HCT116 (cell line): ENCODE results near the gene AMZ2. TPM values are rescaled to one million over a fixed set of nuclear protein-coding genes. Genes with fewer than 3 reads are reported as not detected.

Source experiments
- ATAC-seq: fragments of 200-7000 bp; cut with Tn5 transposase; 2 replicates; pipeline ENCODE4 v1.9.1; 2020; ENCODE audit warnings: mild to moderate bottlenecking, moderate library complexity
- BruUV-seq: library from RNA; stranded (reverse); fragments of 400-500 nt; replicated peaks from 2 replicates; lab custom pipeline; 2021; lab: Mats Ljungman, UMichigan
- CTCF ChIA-PET: fragments of 300-600 bp; sonication (Branson Sonifier 250); formaldehyde crosslinking; loops from one replicate; lab custom pipeline; 2021; ENCODE audit warnings: antibody characterized with exemption; lab: Charles Lee
- POLR2A ChIA-PET: fragments of 300-600, 350-600 bp; sonication (Branson Sonifier 250); formaldehyde crosslinking; loops from one replicate; lab custom pipeline; 2021; ENCODE audit warnings: antibody characterized with exemption; lab: Charles Lee
- RAD21 ChIA-PET, 2 experiments: fragments of 300-600 bp; sonication (Branson Sonifier 250); formaldehyde crosslinking; loops; one replicate each; lab custom pipeline; 2023; ENCODE audit warnings: low total read pairs in 2 of 2; ENCODE audit not compliant: uncharacterized antibody in 2 of 2, unreplicated experiment in 2 of 2, low non-redundant PET in 1 of 2; lab: Charles Lee
- DNase-seq: peaks from one replicate; pipeline ENCODE4 v3.0.0-alpha.2; 2010; ENCODE audit warnings: low read depth, low spot score
- H2AFZ ChIP-seq: fragments of 200-600 bp; shearing (Covaris generic), sonication (generic); 2 replicates; pipeline ENCODE4 v1.6.1; 2017; ENCODE audit warnings: low read depth, mixed run types, mixed read lengths, antibody characterized with exemption, low read length; ENCODE audit not compliant: poor library complexity, severe bottlenecking
- H3K27ac ChIP-seq: 2 replicates; pipeline ENCODE4 v1.5.1; 2012; ENCODE audit warnings: low read depth, low read length
- H3K27me3 ChIP-seq: fragments of 200-600 bp; sonication (generic); 2 replicates; pipeline ENCODE4 v1.6.1; 2016; ENCODE audit warnings: mixed run types, low read length, mixed read lengths; ENCODE audit not compliant: insufficient read depth
- H3K36me3 ChIP-seq, 2 experiments: fragments of 200-500 bp in 1 of 2; fragments of 200-600 bp in 1 of 2; sonication (Bioruptor generic) in 1 of 2; sonication (generic) in 1 of 2; 2 replicates each; pipeline versions ENCODE4 v1.5.1 to v1.6.1; 2014 to 2016; ENCODE audit warnings: low read length in 2 of 2, inconsistent platforms in 1 of 2, mixed read lengths in 1 of 2, mixed run types in 1 of 2; ENCODE audit not compliant: insufficient read depth in 2 of 2, control insufficient read depth in 1 of 2
- H3K4me1 ChIP-seq, 2 experiments: fragments of 200-600 bp in 1 of 2; sonication (generic) in 1 of 2; 2 replicates each; pipeline versions ENCODE4 v1.5.1 to v1.6.1; 2012 to 2017; ENCODE audit warnings: low read length in 2 of 2, inconsistent platforms in 1 of 2, mild to moderate bottlenecking in 1 of 2, mixed read lengths in 1 of 2, mixed run types in 1 of 2, moderate library complexity in 1 of 2; ENCODE audit not compliant: insufficient read depth in 2 of 2, control insufficient read depth in 1 of 2
- H3K4me2 ChIP-seq: fragments of 200-600 bp; sonication (generic); 2 replicates; pipeline ENCODE4 v1.6.1; 2017; ENCODE audit warnings: mixed run types, low read length, mixed read lengths
- H3K4me3 ChIP-seq, 2 experiments: fragments of 200-600 bp in 1 of 2; sonication (generic) in 1 of 2; replicated peaks in 1 of 2; 2 replicates each; pipeline ENCODE4 v1.5.1; 2011 to 2016; ENCODE audit warnings: low read length in 2 of 2, control low read depth in 1 of 2, low read depth in 1 of 2, mild to moderate bottlenecking in 1 of 2, mixed read lengths in 1 of 2, mixed run types in 1 of 2
- H3K79me2 ChIP-seq: fragments of 200-600 bp; sonication (generic); 2 replicates; pipeline ENCODE4 v1.6.1; 2017; ENCODE audit warnings: mild to moderate bottlenecking, mixed run types, low read length, moderate library complexity, mixed read lengths; ENCODE audit not compliant: insufficient read depth
- H3K9ac ChIP-seq: fragments of 200-600 bp; sonication (generic); 2 replicates; pipeline ENCODE4 v1.6.1; 2016; ENCODE audit warnings: low read length, mixed read lengths
- H3K9me2 ChIP-seq: fragments of 200-600 bp; sonication (generic), shearing (Covaris generic); 2 replicates; pipeline ENCODE4 v1.6.1; 2017; ENCODE audit warnings: mixed run types, mild to moderate bottlenecking, moderate library complexity; ENCODE audit not compliant: insufficient read depth
- H3K9me3 ChIP-seq, 2 experiments: fragments of 200-500 bp in 1 of 2; fragments of 200-600 bp in 1 of 2; sonication (Bioruptor generic) in 1 of 2; sonication (generic) in 1 of 2; 2 replicates each; pipeline ENCODE4 v1.6.1; 2014 to 2017; ENCODE audit warnings: low read length in 2 of 2, mixed read lengths in 2 of 2, inconsistent platforms in 1 of 2, low read depth in 1 of 2, mild to moderate bottlenecking in 1 of 2, mixed run types in 1 of 2, moderate library complexity in 1 of 2; ENCODE audit not compliant: control insufficient read depth in 1 of 2, insufficient read depth in 1 of 2
- H4K20me1 ChIP-seq: fragments of 200-600 bp; sonication (generic), shearing (Covaris generic); 2 replicates; pipeline ENCODE4 v1.6.1; 2017; ENCODE audit warnings: mixed run types, mild to moderate bottlenecking, moderate library complexity; ENCODE audit not compliant: insufficient read depth
- CEBPB ChIP-seq: IDR thresholded peaks from 2 replicates; pipeline ENCODE4 v1.6.1; 2012; ENCODE audit warnings: low read depth
- EGR1 ChIP-seq: IDR thresholded peaks from 2 replicates; pipeline ENCODE4 v1.6.1; 2012; ENCODE audit warnings: low read depth
- ELF1 ChIP-seq: IDR thresholded peaks from 2 replicates; pipeline ENCODE4 v1.6.1; 2012; ENCODE audit warnings: low read depth, borderline replicate concordance
- EZH2 ChIP-seq: fragments of 200-600 bp; sonication (generic); IDR thresholded peaks from 2 replicates; pipeline ENCODE4 v1.6.1; 2017; ENCODE audit warnings: antibody characterized with exemption, mixed run types
- EZH2phosphoT487 ChIP-seq: fragments of 200-600 bp; IDR thresholded peaks from 2 replicates; pipeline ENCODE4 v1.6.1; 2018; ENCODE audit warnings: antibody characterized with exemption, borderline replicate concordance
- JUND ChIP-seq: IDR thresholded peaks from 2 replicates; pipeline ENCODE4 v1.6.1; 2012
- POLR2A ChIP-seq: IDR thresholded peaks from 2 replicates; pipeline ENCODE4 v1.7.0; 2011; ENCODE audit warnings: borderline replicate concordance; ENCODE audit not compliant: insufficient read depth, insufficient read length; ENCODE audit errors: extremely low read depth
- POLR2AphosphoS5 ChIP-seq: IDR thresholded peaks from 2 replicates; pipeline ENCODE4 v1.6.1; 2011; ENCODE audit warnings: mild to moderate bottlenecking, low read depth, low read length, moderate library complexity
- SIN3A ChIP-seq: IDR thresholded peaks from 2 replicates; pipeline ENCODE4 v1.6.1; 2012; ENCODE audit warnings: low read depth
- SP1 ChIP-seq: IDR thresholded peaks from 2 replicates; pipeline ENCODE4 v1.6.1; 2012; ENCODE audit warnings: low read depth
- SRF ChIP-seq: IDR thresholded peaks from 2 replicates; pipeline ENCODE4 v1.6.1; 2012; ENCODE audit warnings: low read depth
- TCF7L2 ChIP-seq: IDR thresholded peaks from 2 replicates; pipeline ENCODE4 v1.7.0; 2011; ENCODE audit warnings: borderline replicate concordance, inconsistent platforms; ENCODE audit not compliant: insufficient read depth, insufficient read length; ENCODE audit errors: extremely low read depth
- YY1 ChIP-seq: IDR thresholded peaks from 2 replicates; pipeline ENCODE4 v1.6.1; 2011; ENCODE audit warnings: low read length, low read depth, moderate library complexity, mild to moderate bottlenecking; ENCODE audit not compliant: insufficient replicate concordance; ENCODE audit errors: extremely low read depth
- ZFX ChIP-seq: fragments of 450-650 bp; IDR thresholded peaks from 2 replicates; pipeline ENCODE4 v1.6.1; 2017
- ZNF274 ChIP-seq: fragments of 200-500 bp; sonication (Bioruptor generic); IDR thresholded peaks from 2 replicates; pipeline ENCODE4 v1.6.1; 2014; ENCODE audit warnings: mild to moderate bottlenecking, low read depth, low read length, inconsistent platforms
- intact Hi-C: fragments of 100-400 bp; cut with micrococcal nuclease; formaldehyde crosslinking; loops from 2 replicates; pipeline ENCODE4 v1.10.0; 2022
- total RNA-seq: library from RNA; stranded (reverse); gene quantifications from one replicate; pipeline ENCODE4 v1.2.1, GENCODE V29; 2021; ENCODE audit not compliant: unreplicated experiment
- TF ChIP-seq, protein P1 (sequence below), 3 experiments: fragments of 200-600 bp in 1 of 3; sonication (generic) in 1 of 3; IDR thresholded peaks in 2 of 3; conservative IDR thresholded peaks in 1 of 3; 2 replicates each; pipeline ENCODE4 v1.5.1; 2012 to 2017; ENCODE audit warnings: low read depth in 2 of 3, low read length in 2 of 3, antibody characterized with exemption in 1 of 3, borderline replicate concordance in 1 of 3, control low read depth in 1 of 3, mild to moderate bottlenecking in 1 of 3, mixed read lengths in 1 of 3, mixed run types in 1 of 3, moderate library complexity in 1 of 3; ENCODE audit not compliant: insufficient read depth in 1 of 3
- TF ChIP-seq, protein P2 (sequence below): IDR thresholded peaks from 2 replicates; pipeline ENCODE4 v1.6.1; 2011; ENCODE audit warnings: mild to moderate bottlenecking, low read length, moderate library complexity; ENCODE audit not compliant: insufficient replicate concordance; ENCODE audit errors: extremely low read depth
- TF ChIP-seq, protein P3 (sequence below): IDR thresholded peaks from 2 replicates; pipeline ENCODE4 v1.6.1; 2012

The AMZ2 gene
- total RNA-seq, 1 experiment from 2014 or later: 131 TPM

DNA sequence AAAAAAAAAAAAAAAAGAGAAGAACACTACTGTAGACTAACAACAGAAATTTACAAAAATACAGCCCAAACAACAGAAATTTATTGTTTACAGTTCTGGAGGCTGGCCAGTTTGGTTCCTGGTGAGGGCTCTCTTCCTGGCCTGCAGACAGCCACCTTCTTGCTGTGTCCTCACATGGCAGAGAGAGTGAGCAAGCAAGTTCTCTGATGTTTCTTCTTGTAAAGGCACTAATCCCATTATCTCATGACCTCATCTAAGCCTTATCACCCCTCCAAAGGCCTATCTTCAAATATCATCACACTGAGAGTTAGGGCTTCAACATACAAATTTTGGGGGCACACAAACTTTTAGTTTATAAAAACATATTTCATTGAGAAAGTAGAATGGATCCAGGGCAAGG is 50.8 kb downstream of the AMZ2 start:
- no TSS peak for BruUV-seq
- no peaks in the 10 kb centered on the region for H4K20me1 ChIP-seq
- RAD21 ChIA-PET: no interaction called here
- no peak overlapping the region for H3K4me2 ChIP-seq
- 0 out of 2 replicates have a peak, but pooled peaks cover 7% of the 10 kb centered on the region for H3K79me2 ChIP-seq
- H3K9me2 ChIP-seq: no peaks in the 10 kb centered on the region
- H3K36me3 ChIP-seq: no peaks in the 10 kb centered on the region
- peaks cover 17 to 26% of the 10 kb centered on the region in 2 experiments for H3K4me1 ChIP-seq
- no peak for ATAC-seq
- no peak overlapping the region for H3K4me3 ChIP-seq
- POLR2A ChIA-PET: no interaction called here
- DNase-seq: no peak
- no peaks in the 10 kb centered on the region for H3K9me3 ChIP-seq
- no peak overlapping the region for H3K9ac ChIP-seq
- no peak overlapping the region for H2AFZ ChIP-seq
- CTCF ChIA-PET: no interaction called here
- intact Hi-C loops: no loop called here
- no peaks in the 10 kb centered on the region for H3K27me3 ChIP-seq
- no peak overlapping the region for H3K27ac ChIP-seq
- TF ChIP-seq POLR2A (no peak), YY1 (no peak), TCF7L2 (no peak), EZH2 (no peak), JUND (no peak), SRF (no peak), EZH2phosphoT487 (no peak), EGR1 (no peak), ZNF274 (no peak), SP1 (no peak), POLR2AphosphoS5 (no peak), SIN3A (no peak), ELF1 (no peak), ZFX (no peak), CEBPB (no peak)
- TF ChIP-seq, protein P1, sequence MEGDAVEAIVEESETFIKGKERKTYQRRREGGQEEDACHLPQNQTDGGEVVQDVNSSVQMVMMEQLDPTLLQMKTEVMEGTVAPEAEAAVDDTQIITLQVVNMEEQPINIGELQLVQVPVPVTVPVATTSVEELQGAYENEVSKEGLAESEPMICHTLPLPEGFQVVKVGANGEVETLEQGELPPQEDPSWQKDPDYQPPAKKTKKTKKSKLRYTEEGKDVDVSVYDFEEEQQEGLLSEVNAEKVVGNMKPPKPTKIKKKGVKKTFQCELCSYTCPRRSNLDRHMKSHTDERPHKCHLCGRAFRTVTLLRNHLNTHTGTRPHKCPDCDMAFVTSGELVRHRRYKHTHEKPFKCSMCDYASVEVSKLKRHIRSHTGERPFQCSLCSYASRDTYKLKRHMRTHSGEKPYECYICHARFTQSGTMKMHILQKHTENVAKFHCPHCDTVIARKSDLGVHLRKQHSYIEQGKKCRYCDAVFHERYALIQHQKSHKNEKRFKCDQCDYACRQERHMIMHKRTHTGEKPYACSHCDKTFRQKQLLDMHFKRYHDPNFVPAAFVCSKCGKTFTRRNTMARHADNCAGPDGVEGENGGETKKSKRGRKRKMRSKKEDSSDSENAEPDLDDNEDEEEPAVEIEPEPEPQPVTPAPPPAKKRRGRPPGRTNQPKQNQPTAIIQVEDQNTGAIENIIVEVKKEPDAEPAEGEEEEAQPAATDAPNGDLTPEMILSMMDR (IDR thresholded peaks at IDR 0.05 in 2 of 3, conservative IDR thresholded peaks at IDR 0.05 in 1 of 3; ENCODE audit: borderline replicate concordance in 1 of 3, insufficient read depth in 1 of 3, low read depth in 2 of 3, low read length in 2 of 3): no peak
- TF ChIP-seq, protein P2, sequence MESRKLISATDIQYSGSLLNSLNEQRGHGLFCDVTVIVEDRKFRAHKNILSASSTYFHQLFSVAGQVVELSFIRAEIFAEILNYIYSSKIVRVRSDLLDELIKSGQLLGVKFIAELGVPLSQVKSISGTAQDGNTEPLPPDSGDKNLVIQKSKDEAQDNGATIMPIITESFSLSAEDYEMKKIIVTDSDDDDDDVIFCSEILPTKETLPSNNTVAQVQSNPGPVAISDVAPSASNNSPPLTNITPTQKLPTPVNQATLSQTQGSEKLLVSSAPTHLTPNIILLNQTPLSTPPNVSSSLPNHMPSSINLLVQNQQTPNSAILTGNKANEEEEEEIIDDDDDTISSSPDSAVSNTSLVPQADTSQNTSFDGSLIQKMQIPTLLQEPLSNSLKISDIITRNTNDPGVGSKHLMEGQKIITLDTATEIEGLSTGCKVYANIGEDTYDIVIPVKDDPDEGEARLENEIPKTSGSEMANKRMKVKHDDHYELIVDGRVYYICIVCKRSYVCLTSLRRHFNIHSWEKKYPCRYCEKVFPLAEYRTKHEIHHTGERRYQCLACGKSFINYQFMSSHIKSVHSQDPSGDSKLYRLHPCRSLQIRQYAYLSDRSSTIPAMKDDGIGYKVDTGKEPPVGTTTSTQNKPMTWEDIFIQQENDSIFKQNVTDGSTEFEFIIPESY: no peak
- TF ChIP-seq, protein P3, sequence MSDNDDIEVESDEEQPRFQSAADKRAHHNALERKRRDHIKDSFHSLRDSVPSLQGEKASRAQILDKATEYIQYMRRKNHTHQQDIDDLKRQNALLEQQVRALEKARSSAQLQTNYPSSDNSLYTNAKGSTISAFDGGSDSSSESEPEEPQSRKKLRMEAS: no peak
- TF ChIP-seq, all 23 proteins: peak for 0
